ENCODE measurements around the gene ABCA7.
A peak's percentile ranks its signal among the peaks of the same experiment; 100 is the strongest.

Gene ABCA7

GRCh38 chr19:1088416-1089010 lies 48.6 kb downstream of the ABCA7 start:
- no peak for DNase-seq (ENCODE audit: low read depth)

GRCh38 chr19:1089126-1089771 lies 49.3 kb downstream of the ABCA7 start:
- DNase-seq (ENCODE audit: low read depth): no peak

GRCh38 chr19:1089891-1090290 lies 50.0 kb downstream of the ABCA7 start:
- DNase-seq (ENCODE audit: low read depth): no peak

GRCh38 chr19:1090731-1091543 lies 51.0 kb downstream of the ABCA7 start:
- DNase-seq (ENCODE audit: low read depth): no peak

GRCh38 chr19:1091544-1092175 lies 51.8 kb downstream of the ABCA7 start:
- no peak for DNase-seq (ENCODE audit: low read depth)

GRCh38 chr19:1093330-1093729 lies 53.4 kb downstream of the ABCA7 start:
- DNase-seq (ENCODE audit: low read depth): no peak

- DNase-seq (ENCODE audit: low read depth): no peak
Observed at GRCh38 chr19:1093811-1094553, 54.1 kb downstream of the ABCA7 start.

- no peak for DNase-seq (ENCODE audit: low read depth)
Observed at GRCh38 chr19:1094655-1094977, 54.7 kb downstream of the ABCA7 start.

- peak; percentile 98 for DNase-seq (ENCODE audit: low read depth)
Observed at GRCh38 chr19:1094978-1095701, 55.2 kb downstream of the ABCA7 start, which contains the start of gene POLR2E. TSS of gene POLR2E (minus strand) at chr19:1095375. CDS start at chr19:1095315, 60 bp downstream.

- DNase-seq (ENCODE audit: low read depth): no peak
Observed at GRCh38 chr19:1097810-1098176, 57.9 kb downstream of the ABCA7 start.

GRCh38 chr19:1098177-1099051 lies 58.5 kb downstream of the ABCA7 start:
- peak; percentile 35 for DNase-seq (ENCODE audit: low read depth)

GRCh38 chr19:1101337-1101698 lies 61.4 kb downstream of the ABCA7 start:
- no peak for DNase-seq (ENCODE audit: low read depth)

- DNase-seq (ENCODE audit: low read depth): peak; percentile 100
Observed at GRCh38 chr19:1102407-1103131, 62.7 kb downstream of the ABCA7 start.

- peak; percentile 46 for DNase-seq (ENCODE audit: low read depth)
Observed at GRCh38 chr19:1103132-1103707, 63.3 kb downstream of the ABCA7 start.

- peak; percentile 99 for DNase-seq (ENCODE audit: low read depth)
Observed at GRCh38 chr19:1103708-1104310, 63.9 kb downstream of the ABCA7 start, which contains the start of gene GPX4. TSS of gene GPX4 (plus strand) at chr19:1103994. CDS start at chr19:1104044, 50 bp downstream.

GRCh38 chr19:1104311-1105007 lies 64.6 kb downstream of the ABCA7 start:
- DNase-seq (ENCODE audit: low read depth): peak; percentile 71

GRCh38 chr19:1105008-1105872 lies 65.3 kb downstream of the ABCA7 start:
- DNase-seq (ENCODE audit: low read depth): peak; percentile 58
